ENCODE results near the gene SH3TC1.

- no peak for TF ChIP-seq CTCF (IDR thresholded peaks at IDR 0.05)
- TF ChIP-seq POLR2A (IDR thresholded peaks at IDR 0.05): no peak
Measured at GRCh38 chr4:8203817-8204216, 4.7 kb downstream of the SH3TC1 start.
